ENCODE results near the gene DCANP1.

Gene DCANP1

DNA sequence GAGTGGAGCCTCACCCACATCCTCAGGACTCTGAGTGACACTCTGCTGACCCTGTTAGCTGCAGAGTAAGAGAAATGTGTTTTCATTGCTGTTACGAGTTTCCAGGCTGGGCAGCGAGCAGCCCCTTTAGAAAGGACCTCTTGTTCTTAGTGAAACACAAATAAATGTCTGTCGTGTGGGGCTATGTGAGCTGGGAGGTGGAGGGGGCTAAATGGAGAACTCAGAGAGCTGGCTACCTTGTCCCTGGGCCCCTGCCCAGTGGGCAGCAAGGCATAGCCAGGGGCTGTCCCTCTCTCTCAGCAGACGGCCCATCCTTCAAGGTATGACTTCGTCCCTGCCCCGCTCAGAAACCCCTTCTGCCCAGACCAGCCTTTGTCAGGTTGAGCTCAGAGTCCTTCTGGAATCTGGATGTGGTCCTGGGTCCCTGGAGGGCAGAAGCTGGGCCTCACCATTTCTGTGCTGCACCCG, 10.2 kb downstream of the DCANP1 start:
- Mint-ChIP-seq H3K36me3 (no peaks in the 10 kb centered on the region), H3K4me3 (no peak overlapping the region)

DNA sequence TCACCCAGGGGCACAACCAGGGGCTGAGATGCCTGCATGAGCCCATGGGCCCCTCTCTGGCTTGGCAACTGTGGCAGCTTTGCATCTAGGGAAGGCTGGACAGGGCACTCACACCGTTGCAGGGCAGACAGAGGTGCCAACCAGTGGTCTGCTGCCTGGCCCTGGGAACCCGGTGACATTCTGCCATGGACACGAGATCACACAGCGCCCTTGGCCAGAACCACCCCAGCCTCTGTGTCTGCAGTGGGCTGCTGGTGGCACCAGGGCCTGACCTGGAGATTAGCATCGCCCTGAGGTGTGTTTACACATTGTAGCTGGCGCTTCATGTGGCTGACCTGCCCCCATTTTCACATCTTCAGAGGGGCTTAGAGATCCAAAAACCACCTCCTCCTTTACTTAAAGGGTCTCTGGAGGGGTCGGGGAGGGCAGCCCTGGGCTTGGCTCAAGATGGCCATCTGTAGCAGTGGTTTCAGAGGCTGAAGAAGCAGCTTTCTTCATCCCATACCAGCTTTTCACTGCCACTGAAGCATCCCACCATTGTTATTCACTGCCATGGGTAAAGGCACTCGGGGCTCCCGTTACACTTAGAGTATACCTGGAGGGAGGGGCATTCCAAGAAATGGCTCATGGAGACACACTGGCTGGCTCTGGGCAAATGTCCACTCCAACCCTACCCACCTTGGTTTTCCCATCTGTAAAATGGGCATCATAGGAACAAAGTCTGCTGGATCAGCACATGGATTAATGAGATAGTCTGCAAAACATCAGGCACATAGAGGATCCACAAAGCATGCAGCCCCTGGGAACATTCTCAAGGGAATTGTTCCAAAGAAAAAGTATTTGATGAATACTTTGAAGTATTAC, 11.4 kb downstream of the DCANP1 start:
- Mint-ChIP-seq H3K27ac (no peak overlapping the region), H3K36me3 (no peaks in the 10 kb centered on the region), H3K4me1 (peaks cover 4% of the 10 kb centered on the region), H3K4me3 (no peak overlapping the region), H3K27me3 (peaks cover 10% of the 10 kb centered on the region), H3K9me3 (peaks cover 2% of the 10 kb centered on the region)
- no peak for DNase-seq (ENCODE audit: low spot score in 2 of 2)
- ATAC-seq (ENCODE audit: low read depth), result no peak

More for the DNA sequence above, 10.2 kb downstream of the DCANP1 start:
- DNase-seq (ENCODE audit: low spot score in 2 of 2) (peak in 1 of 2 donors; percentile 9), ATAC-seq (ENCODE audit: low read depth) (no peak)
- Mint-ChIP-seq H3K4me1 (peaks cover 8% of the 10 kb centered on the region), H3K9me3 (no peaks in the 10 kb centered on the region), H3K27me3 (peaks cover 8% of the 10 kb centered on the region), H3K27ac (no peak overlapping the region)

DNA sequence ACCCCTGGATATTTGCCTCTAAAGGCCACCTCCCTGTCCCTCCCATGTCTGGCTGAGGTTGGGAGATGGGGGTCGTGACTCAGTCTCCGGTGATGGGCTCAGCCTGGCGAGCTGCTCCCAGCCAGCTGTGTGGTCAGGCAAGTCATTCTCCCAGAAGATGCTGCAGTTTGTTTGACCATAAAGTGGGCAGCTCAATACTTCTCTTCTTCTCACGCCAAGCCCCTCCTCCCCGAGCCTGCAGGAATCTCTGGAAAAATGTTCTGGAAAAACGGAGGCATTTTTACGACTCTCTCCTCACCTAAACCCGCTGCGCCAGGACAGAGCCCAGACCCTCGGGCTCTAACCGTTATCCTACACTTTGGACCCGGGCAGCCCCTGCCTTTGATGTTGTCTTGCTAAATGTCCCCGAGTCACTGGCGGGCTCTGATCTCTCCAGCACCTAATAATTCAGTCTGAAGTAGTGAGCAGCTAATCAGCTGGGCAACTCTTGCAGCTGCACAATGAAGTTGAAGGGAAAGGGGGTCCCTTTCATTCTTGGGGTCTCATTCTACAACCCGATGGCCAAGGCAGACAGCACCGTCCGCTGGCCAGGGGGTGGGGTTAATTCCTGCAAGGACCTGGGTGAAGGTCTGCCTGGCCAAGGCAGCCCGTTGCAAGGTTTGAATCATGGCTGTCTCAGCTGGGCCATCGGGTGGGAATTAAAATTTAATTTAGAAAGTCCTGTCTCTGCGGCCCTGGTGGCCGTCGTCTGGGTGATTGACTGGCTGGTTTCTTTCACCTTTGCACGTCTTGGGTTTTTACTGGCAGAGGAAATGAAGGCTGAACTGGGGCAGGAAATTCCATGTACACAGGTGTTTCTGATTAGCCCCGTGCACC, 12.3 kb downstream of the DCANP1 start:
- Mint-ChIP-seq H3K9me3 (peaks cover 2% of the 10 kb centered on the region), H3K4me1 (peaks cover 4% of the 10 kb centered on the region), H3K27me3 (peaks cover 12% of the 10 kb centered on the region), H3K36me3 (no peaks in the 10 kb centered on the region), H3K27ac (no peak overlapping the region), H3K4me3 (no peak overlapping the region)
- ATAC-seq (ENCODE audit: low read depth), result no peak
- DNase-seq (ENCODE audit: low spot score in 2 of 2), result no peak

DNA sequence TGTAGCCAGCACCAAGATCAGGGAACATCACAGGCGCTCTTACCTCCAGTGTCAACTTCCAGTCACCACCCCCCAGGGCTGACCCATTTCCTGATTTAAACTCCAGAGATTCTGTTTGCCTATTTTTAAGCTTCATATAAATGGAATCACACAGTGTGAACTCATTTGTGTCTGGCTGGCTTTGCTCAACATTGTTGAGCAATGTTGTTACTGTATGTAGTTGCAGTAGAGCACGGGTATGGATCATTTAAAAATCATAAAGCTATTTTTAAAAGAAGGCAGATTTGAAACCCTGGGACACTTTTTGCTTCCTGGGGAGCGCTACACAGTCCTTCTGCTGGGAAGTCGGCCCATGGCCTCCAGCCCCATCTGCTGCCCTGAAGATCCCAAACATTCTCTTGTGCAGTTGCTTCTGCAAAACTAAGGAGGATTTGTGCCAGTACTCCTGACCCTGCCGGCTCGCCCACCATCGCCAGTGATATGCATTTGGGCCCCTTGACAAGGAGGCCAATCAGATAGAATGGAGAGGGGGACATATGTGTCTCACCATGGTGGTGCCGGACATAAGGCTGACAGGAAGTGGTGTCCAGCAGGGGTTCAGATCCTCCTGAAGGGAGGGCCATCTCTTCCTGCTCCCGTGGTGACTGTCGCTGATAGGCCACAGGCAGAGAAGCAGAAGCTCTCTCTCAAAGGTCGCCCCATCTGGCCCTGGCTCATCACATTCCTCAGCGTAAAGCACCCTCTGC, 13.3 kb downstream of the DCANP1 start:
- no peak overlapping the region for H3K27ac Mint-ChIP-seq
- no peak overlapping the region for H3K4me3 Mint-ChIP-seq
- peaks cover 5% of the 10 kb centered on the region for H3K9me3 Mint-ChIP-seq
- H3K27me3 Mint-ChIP-seq, result peaks cover 16% of the 10 kb centered on the region
- ATAC-seq (ENCODE audit: low read depth) (no peak), DNase-seq (ENCODE audit: low spot score in 2 of 2) (no peak)
- H3K36me3 Mint-ChIP-seq, result peaks cover 2% of the 10 kb centered on the region
- peaks cover 4% of the 10 kb centered on the region for H3K4me1 Mint-ChIP-seq

DNA sequence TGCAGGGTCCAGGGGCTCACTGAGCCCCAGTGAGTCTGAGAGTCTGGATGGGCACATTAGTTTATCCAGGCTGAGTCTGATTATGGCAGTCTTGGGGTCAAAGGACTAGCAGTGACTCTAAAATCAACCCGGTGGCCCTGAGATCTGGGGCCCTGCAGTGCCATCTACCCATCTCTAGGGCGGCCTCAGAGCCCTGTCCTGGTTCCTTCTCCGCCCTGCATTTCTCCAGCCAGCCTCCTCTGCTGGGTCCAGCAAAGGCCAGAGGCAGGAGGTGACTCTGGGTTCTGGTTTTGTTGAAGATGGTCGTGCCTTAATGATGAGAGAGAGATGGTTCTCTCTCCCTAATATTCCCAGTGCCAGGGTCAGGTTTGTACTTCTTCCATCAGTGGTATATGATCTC, 15.0 kb downstream of the DCANP1 start:
- ATAC-seq (ENCODE audit: low read depth), result no peak
- Mint-ChIP-seq H3K36me3 (peaks cover 4% of the 10 kb centered on the region), H3K4me3 (no peak overlapping the region), H3K9me3 (peaks cover 9% of the 10 kb centered on the region), H3K4me1 (peaks cover 2% of the 10 kb centered on the region), H3K27ac (no peak overlapping the region), H3K27me3 (peaks cover 24% of the 10 kb centered on the region)
- DNase-seq (ENCODE audit: low spot score in 2 of 2), result no peak

DNA sequence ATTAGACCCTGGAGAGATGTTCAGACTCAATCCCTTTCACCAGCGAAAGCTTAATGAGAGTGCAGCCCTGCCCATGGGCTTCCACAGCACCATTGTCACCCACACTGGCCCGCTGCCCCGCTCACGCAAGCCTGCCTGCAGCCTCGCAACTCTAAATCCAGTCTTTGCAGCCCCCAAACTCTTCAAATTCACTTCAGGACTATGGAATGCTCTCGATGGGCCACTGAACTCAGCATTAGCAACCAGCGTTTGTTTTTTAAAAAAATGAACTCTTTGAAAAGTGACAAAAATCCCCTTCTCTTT, 17.1 kb downstream of the DCANP1 start:
- Mint-ChIP-seq H3K4me3 (no peak overlapping the region), H3K27ac (no peak overlapping the region), H3K27me3 (peaks cover 22% of the 10 kb centered on the region), H3K4me1 (no peaks in the 10 kb centered on the region), H3K36me3 (peaks cover 4% of the 10 kb centered on the region), H3K9me3 (peaks cover 9% of the 10 kb centered on the region)
- DNase-seq (ENCODE audit: low spot score in 2 of 2) (no peak), ATAC-seq (ENCODE audit: low read depth) (no peak)

DNA sequence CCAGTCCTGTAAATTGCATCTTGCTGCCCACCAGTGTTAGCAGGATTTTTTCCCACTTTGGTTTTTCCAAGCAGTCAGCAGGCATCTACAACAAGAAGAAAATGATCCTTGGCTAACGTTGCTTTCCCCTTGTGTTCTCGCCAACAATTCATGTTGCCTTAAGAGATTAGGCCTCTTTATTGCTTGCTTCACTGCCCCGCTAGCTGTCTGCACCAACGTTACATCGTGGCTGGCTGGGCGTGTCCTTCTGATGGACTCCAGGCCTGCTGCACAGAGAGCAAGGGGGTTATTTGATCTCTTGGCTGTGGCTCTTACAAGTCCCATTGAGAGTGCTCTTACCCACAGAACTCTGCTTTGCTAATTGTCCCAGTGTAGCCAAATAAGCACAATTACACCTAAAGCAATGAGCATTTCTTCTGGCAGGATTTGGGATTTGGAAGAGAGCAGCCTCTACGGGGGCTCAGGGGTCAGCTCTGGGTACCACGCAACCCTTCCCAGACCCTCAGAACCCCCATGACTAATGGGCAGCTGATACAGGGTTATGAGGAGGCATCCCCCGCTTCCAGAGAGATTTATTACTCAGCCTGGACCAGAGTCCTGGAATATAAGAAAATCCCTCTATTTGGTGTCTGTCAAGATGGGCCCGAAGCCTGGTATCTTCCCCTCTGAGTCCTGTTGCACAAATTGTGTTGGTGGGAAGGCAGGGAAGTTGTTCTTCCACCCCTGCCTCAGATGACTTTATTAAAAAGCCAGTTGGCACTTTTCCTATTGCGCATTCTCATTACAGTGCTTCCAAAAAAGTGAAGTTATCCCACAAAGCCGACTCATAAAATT, 17.6 kb downstream of the DCANP1 start:
- Mint-ChIP-seq H3K4me3 (no peak overlapping the region), H3K27me3 (peaks cover 22% of the 10 kb centered on the region), H3K36me3 (peaks cover 4% of the 10 kb centered on the region), H3K27ac (no peak overlapping the region), H3K4me1 (no peaks in the 10 kb centered on the region), H3K9me3 (peaks cover 9% of the 10 kb centered on the region)
- no peak for DNase-seq (ENCODE audit: low spot score in 2 of 2)
- no peak for ATAC-seq (ENCODE audit: low read depth)

DNA sequence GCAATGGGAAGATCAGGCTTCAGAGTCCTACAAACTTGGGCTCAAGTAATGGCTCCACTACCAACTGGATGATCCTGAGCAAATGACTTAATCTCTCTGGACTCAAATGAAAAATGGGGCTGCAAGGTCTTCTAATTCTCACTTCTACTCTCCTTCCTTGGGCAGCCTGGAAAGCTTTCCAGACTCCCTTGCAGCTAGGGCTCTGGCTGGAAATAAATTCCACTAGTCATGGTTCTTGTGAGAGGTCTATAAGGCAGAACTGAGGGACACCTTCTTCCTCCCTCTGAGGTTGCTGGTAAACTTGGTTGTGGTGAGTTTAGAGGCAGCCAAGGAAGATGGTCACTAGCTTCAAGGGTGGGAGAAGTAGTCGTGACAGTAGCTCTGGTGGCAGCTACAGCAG, 18.6 kb downstream of the DCANP1 start:
- Mint-ChIP-seq H3K4me1 (no peaks in the 10 kb centered on the region), H3K9me3 (peaks cover 9% of the 10 kb centered on the region), H3K36me3 (peaks cover 4% of the 10 kb centered on the region), H3K27ac (no peak overlapping the region), H3K27me3 (peaks cover 26% of the 10 kb centered on the region), H3K4me3 (no peak overlapping the region)
- ATAC-seq (ENCODE audit: low read depth) (no peak), DNase-seq (ENCODE audit: low spot score in 2 of 2) (no peak)

DNA sequence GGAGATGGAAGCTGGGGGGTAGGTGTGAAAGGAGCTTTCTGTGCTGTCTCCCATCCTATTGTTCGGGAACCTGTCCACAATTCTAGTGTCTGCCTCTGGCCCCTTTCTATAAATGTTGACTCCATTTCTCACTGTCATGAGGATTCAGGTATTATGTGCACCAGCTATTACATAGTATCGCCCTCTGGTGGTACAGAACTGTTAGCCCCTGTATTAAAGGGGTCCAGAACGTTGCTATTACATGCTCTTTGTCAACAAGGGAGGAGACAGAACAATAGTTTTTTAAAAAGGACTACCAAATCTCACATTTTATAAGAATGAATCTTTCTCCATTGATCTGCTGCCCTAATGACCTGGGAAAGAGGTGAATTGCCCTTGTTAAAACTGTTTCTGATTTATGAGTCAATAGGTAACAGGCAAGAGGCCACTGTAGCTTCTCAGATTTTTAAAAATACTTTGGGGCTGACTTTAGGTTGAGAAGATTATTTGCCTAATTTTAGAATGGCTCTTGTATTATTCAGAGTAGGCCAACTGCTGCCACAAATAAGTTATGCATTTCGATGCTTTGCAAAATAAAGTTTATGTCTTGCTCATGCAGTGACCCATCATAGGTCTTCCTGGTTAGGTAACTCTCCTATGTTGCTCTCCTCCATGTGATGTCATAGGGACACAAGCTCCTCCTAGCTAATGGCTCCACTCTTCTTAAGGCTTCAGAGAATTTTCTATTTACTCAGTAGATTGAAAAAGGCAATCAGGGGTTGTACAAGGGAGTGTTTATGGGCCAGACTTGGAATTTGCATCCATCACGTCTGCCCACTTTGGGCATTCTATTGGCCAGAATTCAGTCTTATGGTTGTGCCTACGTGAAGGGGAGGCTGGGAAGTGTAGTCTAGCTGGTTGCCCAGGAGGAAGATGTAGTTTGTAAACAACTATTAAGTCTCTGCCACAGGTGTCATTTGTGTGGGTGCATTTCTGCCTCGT, 20.8 kb downstream of the DCANP1 start:
- H3K36me3 Mint-ChIP-seq, result peaks cover 4% of the 10 kb centered on the region
- no peak overlapping the region for H3K27ac Mint-ChIP-seq
- H3K9me3 Mint-ChIP-seq, result peaks cover 9% of the 10 kb centered on the region
- peak; percentile 74 for ATAC-seq (ENCODE audit: low read depth)
- no peak overlapping the region for H3K4me3 Mint-ChIP-seq
- H3K27me3 Mint-ChIP-seq, result peaks cover 27% of the 10 kb centered on the region
- H3K4me1 Mint-ChIP-seq, result no peaks in the 10 kb centered on the region
- DNase-seq (ENCODE audit: low spot score in 2 of 2), result peak in 1 of 2 donors; percentile 13

DNA sequence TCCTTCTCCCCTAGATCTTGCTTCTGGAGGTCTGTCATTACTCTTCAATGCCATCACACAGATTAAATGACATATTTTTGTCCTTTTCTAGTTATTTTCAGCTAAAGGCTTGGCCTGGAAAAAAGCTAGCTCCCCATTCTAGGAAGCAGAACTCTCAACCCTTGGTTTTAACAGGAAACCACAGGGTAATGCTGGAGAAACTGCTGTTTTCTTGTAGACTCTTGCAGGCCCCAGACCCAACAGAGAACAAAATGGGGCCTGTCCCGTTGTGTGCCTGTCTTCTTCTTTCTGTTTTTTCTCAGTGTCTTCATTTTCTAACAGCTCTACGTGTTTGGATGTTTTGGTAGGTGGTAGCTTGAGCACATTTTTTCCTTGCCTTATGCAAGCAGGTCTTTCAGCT, 21.5 kb downstream of the DCANP1 start:
- Mint-ChIP-seq H3K4me3 (no peak overlapping the region), H3K27me3 (peaks cover 26% of the 10 kb centered on the region), H3K36me3 (peaks cover 4% of the 10 kb centered on the region), H3K9me3 (peaks cover 7% of the 10 kb centered on the region), H3K27ac (no peak overlapping the region), H3K4me1 (no peaks in the 10 kb centered on the region)
- ATAC-seq (ENCODE audit: low read depth), result no peak
- DNase-seq (ENCODE audit: low spot score in 2 of 2), result no peak

DNA sequence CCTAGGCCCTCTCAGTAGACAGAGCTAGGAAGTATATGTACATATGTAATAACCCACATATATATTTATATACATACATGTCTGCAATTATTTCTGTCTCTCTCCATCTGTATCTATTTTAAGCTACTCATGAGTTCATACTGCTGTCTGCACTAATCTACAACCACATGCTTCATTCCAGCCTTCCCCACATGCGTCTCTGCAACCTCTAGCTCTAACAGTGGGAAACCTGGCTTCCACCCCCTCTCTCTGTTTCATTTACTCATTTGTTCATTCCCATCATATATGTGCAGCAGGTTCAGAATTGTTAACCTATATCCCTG, 23.3 kb downstream of the DCANP1 start:
- ATAC-seq (ENCODE audit: low read depth) (no peak), DNase-seq (ENCODE audit: low spot score in 2 of 2) (no peak)
- no peaks in the 10 kb centered on the region for H3K4me1 Mint-ChIP-seq
- no peak overlapping the region for H3K4me3 Mint-ChIP-seq
- peaks cover 4% of the 10 kb centered on the region for H3K36me3 Mint-ChIP-seq
- peaks cover 11% of the 10 kb centered on the region for H3K9me3 Mint-ChIP-seq
- no peak overlapping the region for H3K27ac Mint-ChIP-seq
- H3K27me3 Mint-ChIP-seq, result peaks cover 21% of the 10 kb centered on the region

DNA sequence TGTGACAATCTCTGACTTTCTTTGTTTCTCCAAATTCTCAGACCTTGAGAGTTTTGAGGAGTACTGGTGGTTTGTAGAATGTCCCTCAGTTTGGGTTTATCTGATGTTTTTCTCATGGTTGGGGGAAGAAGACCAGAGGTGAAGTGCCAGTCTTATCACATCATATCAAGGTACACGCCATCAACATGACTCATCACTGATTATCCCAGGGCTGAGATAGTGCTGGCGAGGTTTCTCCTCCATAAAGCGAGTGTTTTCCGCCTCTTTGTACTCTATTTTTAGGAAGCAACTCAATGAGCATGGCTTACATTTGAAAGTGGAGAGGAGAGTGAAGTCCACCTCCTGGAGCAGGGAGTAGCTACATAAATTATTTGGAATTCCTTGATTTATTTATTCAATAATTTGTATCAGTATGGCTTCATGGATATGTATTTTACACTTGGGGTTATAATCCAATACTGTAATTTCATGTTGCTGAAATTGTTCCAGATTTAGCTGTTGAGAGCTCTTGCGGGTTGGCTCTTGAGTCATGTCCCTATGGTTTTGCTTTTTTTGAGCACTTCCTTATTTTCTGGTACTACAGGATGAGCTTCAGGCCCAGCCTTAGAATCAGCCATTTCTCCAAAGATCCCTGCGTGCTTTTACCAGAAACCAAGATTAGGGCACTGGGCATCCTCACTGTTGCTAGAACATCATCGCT, 23.9 kb downstream of the DCANP1 start:
- ATAC-seq (ENCODE audit: low read depth), result no peak
- peaks cover 10% of the 10 kb centered on the region for H3K9me3 Mint-ChIP-seq
- peaks cover 19% of the 10 kb centered on the region for H3K27me3 Mint-ChIP-seq
- no peak overlapping the region for H3K27ac Mint-ChIP-seq
- no peaks in the 10 kb centered on the region for H3K4me1 Mint-ChIP-seq
- DNase-seq (ENCODE audit: low spot score in 2 of 2), result no peak
- no peak overlapping the region for H3K4me3 Mint-ChIP-seq
- peaks cover 2% of the 10 kb centered on the region for H3K36me3 Mint-ChIP-seq
